NCI-H2227 treated with DMSO at 0.1 percent for 48 hours (cell line): ENCODE data around the gene G6PC1.
"Not testable (repeated sequence)": the region's sequence is repeated elsewhere in the genome, so short reads cannot be mapped to it uniquely, and the experiment has no call there.

ENCODE experiments used
- DNase-seq: peaks from one replicate; lab custom pipeline; 2025; lab: John Stamatoyannopoulos, UW

Gene G6PC1

GRCh38 chr17:42901535-42902229 is 1.1 kb downstream of the G6PC1 start:
- no peak for DNase-seq

- DNase-seq, result no peak
These were observed 3.5 kb downstream of the G6PC1 start for GRCh38 chr17:42904110-42904469.

- no peak for DNase-seq
These were observed 6.3 kb downstream of the G6PC1 start for GRCh38 chr17:42906772-42907446.

- no peak for DNase-seq
These were observed 8.5 kb downstream of the G6PC1 start for GRCh38 chr17:42908872-42909700.

GRCh38 chr17:42913522-42913921 is 12.9 kb downstream of the G6PC1 start:
- DNase-seq, result no peak

GRCh38 chr17:42913981-42914617 is 13.5 kb downstream of the G6PC1 start:
- no peak for DNase-seq

- DNase-seq, result not testable (repeated sequence)
These were observed 14.7 kb downstream of the G6PC1 start for GRCh38 chr17:42915288-42915687.

- not testable (repeated sequence) for DNase-seq
These were observed 16.0 kb downstream of the G6PC1 start for GRCh38 chr17:42916388-42917235.

GRCh38 chr17:42917236-42917603 is 16.6 kb downstream of the G6PC1 start:
- no peak for DNase-seq

GRCh38 chr17:42918902-42919521 is 18.4 kb downstream of the G6PC1 start:
- no peak for DNase-seq

- DNase-seq, result not testable (repeated sequence)
These were observed 19.0 kb downstream of the G6PC1 start for GRCh38 chr17:42919522-42920077.

GRCh38 chr17:42920106-42920900 is 19.7 kb downstream of the G6PC1 start:
- DNase-seq, result no peak

- no peak for DNase-seq
These were observed 20.3 kb downstream of the G6PC1 start for GRCh38 chr17:42920922-42921321.

GRCh38 chr17:42922294-42922693 is 21.7 kb downstream of the G6PC1 start:
- no peak for DNase-seq

- DNase-seq, result not testable (repeated sequence)
These were observed 22.9 kb downstream of the G6PC1 start for GRCh38 chr17:42923472-42923871.

- no peak for DNase-seq
These were observed 24.3 kb downstream of the G6PC1 start for GRCh38 chr17:42924891-42925290.

GRCh38 chr17:42928714-42929496 is 28.3 kb downstream of the G6PC1 start:
- no peak for DNase-seq

- no peak for DNase-seq
These were observed 28.9 kb downstream of the G6PC1 start for GRCh38 chr17:42929497-42929844.
